HG02642 (cell line): ENCODE data around the gene DCD.
A peak's percentile ranks its signal among the peaks of the same experiment; 100 is the strongest.
"Not testable (repeated sequence)": the region's sequence is repeated elsewhere in the genome, so short reads cannot be mapped to it uniquely, and the experiment has no call there.

ENCODE experiments used
- ATAC-seq: cut with Tn5 transposase; IDR thresholded peaks from one replicate; pipeline ENCODE4 v1.9.1; 2021; ENCODE audit warnings: mild to moderate bottlenecking; ENCODE audit not compliant: unreplicated experiment, poor library complexity

Gene DCD, protein sequence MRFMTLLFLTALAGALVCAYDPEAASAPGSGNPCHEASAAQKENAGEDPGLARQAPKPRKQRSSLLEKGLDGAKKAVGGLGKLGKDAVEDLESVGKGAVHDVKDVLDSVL

DNA sequence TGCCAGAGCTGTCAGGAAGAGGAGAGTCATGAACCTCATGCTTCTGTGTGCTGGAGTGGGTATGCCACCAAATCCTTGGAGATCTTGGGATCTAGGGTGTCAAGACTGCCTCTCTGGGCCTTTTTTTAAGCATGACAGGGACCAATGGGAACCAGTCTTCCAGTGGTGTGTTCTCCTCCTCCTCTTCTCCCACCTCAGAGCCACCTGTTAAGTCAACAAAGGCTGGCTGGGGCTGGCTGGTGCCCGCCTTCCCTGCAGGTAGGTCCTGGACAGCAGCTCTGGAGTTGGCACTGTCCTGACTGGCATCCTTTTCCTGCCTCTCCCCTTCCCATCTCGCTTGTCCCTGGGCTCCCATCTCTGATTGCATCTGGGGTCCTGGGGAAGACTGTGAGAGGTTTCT, at the start of gene DCD:
DCD (minus strand) TSS at position 101 of the 400 bp plus-strand sequence; CDS start at position 39, 62 bp downstream.
- ATAC-seq, result no peak

DNA sequence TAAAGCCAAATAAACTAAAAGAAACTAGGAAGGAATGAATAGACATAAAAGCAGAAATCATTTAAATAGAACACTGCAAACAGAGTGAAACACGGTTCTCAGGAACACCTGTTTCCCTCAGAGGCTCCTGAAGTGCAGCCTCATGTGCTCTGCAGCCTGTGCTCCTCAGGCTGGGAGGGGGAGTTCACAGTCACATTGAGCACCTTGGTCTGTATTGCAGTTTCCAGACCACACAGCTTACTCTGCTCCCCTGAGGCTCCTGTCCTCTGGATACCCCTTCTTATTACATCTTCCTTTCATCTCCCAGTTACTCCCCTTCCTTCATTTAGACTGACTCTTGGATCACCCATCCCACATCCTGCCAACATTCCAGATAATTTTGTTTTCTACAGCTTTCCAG, 49.7 kb upstream of the DCD start:
- ATAC-seq, result no peak

DNA sequence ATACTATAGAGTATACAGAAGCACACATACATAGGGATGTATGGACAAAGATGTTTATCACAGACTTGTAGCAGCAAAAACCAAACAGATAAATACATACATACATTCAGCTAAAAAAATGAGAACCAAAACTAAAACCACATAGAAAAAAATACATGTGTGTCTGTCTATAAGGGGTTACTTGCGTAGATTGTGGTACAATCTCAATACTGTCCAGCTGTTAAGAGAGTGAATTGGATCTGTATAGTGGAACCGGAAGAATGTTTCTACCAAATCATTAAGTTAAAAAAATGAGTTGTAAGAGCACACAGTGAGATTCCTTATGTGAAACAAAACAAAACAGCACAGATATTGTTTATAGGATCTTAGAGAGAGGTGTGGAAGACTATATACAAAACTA, 44.2 kb upstream of the DCD start:
- no peak for ATAC-seq

DNA sequence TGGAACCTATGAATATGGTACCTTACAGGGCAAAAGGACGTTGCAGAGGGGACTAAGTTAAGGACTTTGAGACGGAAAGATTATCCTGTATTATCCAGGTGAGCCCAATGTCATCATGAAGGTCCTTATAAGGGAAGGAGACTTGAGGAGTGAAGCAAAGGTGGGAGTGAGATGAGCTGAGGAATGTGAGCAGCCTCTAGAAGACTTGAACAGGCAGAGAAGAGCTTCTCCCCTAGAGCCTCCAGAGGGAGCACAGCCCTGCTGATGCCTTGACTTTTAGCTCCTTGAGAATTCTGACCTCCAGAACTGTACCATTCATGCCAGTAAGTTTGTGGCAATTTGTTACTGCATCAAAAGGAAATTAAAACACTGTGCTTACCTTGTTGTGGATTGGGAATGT, 41.8 kb upstream of the DCD start:
- no peak for ATAC-seq

DNA sequence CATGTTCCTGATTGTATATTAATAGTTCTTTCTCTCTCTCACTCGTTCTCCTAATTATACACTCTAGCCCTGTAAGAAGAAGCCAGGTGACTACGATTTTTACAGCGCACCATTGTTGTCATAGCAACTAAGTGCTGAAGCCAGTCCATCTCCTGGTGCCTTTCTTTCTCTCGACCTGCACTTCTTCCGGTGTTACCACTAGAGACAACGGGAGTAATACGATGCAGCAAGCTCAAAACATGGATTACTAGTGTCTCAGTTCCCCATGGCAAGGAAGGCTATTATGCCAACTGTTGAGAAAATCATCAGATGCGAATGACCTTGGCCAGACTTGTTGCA, 40.8 kb upstream of the DCD start:
- no peak for ATAC-seq

DNA sequence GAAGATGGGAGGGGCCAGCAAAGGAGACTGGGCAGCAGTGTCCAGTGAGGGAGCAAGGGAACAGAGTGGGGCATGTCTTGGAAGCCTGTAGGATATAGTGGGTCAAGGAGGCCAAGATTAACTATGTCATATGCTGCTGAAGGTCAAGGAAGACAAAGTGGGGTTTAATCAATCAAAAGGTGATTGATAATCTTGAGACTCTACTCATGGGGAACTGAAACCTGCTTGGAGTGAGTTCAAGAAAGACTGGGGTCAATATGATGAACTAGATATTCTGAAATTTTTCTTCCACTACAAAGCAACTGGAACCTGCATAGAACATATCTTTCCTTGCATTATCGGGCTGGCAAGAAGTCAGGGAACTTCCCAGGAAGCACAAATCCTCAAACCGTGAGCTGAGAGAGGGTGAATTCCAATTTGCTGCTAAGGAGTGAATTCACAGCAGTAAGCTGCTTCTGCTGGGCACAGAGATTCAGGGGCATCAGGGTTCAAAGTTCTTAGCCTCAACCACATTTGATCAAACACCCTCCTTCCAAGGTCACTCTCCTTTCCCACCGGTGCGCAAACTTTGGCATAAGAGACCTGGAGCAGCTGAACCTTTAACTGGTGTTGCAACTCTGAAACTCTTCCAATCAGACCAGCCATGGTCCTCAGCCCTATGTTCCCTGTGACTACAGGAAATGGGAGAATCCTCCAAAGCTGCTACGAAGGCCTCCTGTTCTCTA, 40.3 kb upstream of the DCD start:
- no peak for ATAC-seq

DNA sequence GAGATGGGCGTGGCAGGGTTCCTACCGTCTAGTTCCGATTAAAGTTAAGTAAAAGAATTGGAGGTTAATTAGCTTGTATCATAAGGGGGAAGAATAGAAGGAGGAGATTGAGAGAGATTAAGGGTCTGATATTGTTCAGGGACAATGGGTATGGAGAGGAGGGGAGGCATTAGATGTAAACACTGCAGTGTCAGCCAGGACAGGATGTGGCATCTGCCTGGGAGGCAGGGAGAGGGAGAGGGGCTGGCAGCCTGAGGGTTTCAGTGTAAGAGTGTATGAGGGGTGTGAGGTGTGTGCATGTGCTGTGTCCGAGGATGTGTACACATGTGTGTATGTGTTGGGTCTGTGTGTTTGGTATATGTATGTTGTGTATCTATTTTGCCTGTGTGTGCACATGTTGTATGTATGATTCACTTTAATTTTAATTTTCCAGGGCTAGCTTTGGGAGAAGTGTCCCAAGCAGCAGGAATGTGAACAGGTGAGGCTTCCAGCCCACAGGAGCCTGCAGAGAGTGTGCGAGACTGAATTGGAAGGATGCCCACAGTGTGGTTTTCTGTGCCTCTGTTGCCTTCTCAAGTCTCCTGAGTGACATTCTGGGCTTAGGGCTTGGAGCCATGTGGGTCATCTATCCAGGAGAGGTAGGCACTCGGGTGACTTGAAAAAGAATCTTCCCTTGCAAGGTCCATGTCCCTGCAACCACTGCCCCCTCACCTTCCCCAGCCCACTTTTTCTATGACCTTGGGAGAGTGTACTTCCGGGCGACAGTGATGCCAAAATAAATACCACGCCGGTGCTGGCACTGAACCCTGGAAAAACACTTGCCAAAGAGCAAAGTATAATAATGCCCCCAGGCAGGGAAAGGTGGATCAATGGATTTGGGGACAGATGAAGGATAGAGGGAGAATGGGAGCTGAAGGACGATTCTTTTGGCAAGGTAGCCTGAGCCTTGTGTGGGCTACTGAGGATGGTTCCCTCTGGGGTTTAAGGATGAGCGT, 36.8 kb upstream of the DCD start:
- no peak for ATAC-seq

DNA sequence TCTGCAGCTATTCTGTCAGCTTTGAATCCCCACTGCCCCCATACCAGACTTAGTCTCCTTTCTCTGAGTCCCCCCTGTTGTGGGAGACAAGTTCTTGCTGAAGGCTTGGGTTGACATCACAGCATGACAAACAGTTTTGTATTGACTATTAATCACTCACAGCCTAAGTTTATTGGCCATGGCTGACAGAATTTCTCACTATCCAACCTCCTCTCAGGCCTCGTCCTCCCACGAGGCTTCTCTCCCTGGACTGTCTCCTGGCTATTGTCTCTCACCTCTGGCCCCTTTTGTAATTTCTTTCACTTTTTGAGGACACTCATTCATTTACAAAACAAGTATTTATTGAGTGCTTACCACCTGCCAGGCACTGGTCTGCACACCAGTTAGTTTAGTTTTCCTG, 35.2 kb upstream of the DCD start:
- ATAC-seq, result no peak

DNA sequence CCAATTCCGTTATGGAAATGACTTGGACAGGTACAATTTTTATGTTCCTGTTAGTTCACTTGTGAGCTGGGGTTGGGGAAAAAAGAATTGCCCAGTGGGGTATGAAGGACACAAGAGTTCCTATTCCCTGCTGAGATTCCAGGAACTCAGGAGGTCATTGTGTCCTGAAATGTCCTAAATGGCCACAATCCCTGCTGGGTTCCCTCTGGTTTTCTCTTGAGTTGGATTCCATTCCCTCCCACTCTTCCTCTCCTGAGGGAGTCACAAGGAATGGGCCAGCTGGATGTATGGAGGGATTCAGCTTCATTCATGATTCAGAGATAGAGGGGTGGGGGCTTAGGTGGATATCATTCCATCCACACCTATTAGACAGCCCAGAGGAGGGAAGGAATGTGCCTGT, 34.5 kb upstream of the DCD start:
- no peak for ATAC-seq

DNA sequence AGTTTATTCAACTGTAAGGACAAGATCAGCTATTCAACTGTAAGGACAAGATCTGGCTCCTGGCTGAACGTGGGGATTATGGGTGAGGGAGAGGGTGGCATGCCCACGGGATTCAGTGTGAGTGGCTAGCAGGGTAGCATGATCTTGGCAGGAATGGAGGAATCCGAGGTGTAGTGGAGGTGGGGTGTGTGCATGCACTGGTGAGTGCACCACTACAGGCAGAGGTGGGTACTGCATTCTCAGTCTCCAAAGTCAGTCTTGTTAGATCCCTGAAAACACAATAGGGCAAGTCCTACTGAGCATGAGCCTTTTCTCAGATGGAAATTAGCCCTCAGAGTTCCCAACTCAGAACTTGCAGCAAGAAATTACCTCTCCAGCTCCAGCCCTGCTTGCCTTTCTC, 32.2 kb upstream of the DCD start:
- ATAC-seq, result no peak

DNA sequence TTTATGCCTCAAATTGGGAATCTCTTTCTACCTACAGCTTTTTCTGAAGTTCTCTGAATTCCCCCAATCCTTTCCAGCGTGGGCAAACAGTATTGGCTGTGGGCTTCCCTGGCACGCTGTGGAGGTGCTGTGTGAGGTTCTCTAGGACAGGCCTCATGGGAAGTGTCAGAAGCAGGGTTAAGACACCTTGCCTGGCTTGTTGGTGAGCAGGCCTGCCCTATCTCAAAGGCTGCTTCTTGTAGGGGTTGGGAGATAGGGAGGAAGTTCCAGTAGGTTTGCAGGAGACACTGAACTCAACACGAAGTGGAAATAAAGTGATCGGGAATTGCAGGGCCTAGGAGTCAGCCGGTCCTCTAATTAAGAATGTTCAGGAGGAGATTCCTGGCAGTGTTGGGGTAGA, 30.0 kb upstream of the DCD start:
- ATAC-seq, result no peak

DNA sequence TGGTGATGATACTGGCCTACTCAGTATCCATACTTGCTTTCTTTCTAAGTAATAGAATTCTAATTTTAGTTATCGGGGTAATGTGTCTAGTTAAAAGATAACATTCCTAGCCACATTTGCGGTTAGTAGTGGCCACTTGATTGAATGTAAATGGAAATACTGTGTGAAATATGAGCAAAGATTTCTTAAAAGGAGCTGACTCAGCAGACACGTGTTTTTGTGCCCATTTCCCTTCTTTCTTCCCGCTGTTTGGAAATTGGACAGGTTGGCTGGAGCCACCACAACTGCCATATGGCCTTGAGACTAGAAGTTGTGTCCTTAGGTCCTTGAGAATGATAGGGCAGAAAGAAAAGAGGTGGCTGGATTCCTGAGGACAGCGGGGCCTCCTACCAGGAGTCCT, 19.8 kb upstream of the DCD start:
- ATAC-seq, result no peak

DNA sequence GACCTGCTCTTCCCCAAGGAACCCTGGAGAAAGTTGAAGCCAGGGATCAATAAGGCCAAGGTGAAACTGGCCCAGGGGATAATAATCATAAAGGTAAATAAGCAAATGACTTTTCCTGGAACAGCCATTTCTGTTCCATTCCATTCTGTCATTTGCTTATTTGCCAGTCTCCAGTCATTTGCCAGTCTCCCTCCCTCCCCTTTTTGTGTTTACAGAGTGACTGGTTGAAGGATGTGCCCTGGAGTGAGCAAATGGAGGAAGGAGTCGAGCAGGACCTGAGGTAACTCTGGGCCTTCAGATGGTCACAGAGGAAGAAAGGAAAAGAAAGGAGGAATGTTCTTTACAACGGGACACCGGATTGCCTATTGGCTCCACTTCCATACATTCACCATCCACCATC, 17.8 kb upstream of the DCD start:
- ATAC-seq, result no peak

DNA sequence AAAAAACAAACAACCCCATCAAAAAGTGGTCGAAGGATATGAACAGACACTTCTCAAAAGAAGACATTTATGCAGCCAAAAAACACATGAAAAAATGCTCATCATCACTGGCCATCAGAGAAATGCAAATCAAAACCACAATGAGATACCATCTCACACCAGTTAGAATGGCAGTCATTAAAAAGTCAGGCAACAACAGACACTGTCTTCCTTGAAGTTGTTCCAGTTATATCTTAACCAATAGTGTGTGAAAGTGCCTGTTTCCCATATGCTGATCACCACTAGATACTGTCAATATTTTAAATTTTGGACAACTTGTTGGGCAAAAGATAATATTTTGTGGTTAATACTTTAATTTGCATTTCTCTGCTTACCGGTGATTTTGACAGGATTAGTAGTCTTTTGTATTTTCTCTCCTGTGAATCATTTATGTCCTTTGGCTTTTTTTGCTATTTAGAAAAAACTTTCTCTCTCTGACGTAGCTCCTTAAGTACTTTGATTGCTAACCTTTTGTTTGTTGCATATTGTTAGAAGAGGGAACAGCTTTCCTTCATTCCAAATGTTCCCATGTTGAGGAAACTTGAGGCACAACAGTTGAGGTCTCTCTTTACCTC, 17.0 kb upstream of the DCD start:
- ATAC-seq, result not testable (repeated sequence)

DNA sequence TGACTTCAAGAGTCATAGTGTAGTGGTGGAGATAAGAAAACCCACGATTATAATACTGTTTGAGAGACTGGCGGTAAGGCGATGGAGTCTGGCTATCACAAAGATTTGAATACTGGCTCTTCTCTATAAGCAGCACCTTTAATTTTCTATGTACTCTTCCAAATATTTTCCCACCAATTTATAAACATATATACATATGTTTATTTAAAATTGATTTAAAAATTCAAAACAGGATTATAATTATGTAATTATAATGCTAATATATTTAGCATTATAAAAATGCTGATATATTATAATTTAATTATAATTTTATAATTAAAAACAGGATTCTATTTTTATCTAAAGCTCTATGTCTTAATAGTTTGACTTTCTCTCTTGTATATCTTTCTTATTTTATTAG, 15.4 kb upstream of the DCD start:
- ATAC-seq, result no peak

DNA sequence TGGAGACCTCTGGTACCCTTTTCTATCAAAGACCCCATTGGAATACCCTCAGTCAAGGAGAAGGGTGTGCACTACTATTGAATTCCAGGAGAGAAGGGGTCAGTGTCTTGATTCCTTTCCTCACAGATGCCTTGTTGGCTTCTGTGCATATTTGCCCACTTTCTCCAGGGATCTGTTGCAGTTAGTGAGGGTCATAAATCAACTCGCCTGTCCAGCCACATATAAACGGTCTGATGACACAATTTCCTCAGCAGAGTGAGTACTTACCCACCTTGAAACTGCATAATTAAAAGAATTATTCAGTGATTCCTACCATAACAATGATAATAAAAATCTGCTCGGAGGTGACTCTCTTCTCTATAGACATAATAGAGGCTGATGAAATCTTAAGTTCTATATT, 13.9 kb upstream of the DCD start:
- ATAC-seq, result no peak

DNA sequence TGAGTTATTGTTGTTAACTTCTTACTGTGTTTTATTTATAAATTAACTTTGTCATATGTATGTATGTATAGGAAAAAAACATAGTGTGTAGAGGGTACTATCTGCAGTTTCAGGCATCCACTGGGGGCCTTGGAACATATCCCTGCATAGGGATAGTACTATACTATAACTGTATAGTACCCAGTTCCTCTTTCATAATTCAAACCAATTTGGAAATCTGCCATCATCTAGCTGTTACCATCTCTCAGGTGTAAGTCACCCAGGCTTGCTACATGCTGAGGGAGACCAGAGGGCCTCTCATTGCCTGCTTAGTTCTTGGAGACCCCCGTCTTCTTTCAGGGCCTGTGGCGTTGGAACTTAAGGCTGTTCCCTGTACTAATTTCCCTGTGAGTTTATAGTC, 12.9 kb upstream of the DCD start:
- ATAC-seq, result no peak

DNA sequence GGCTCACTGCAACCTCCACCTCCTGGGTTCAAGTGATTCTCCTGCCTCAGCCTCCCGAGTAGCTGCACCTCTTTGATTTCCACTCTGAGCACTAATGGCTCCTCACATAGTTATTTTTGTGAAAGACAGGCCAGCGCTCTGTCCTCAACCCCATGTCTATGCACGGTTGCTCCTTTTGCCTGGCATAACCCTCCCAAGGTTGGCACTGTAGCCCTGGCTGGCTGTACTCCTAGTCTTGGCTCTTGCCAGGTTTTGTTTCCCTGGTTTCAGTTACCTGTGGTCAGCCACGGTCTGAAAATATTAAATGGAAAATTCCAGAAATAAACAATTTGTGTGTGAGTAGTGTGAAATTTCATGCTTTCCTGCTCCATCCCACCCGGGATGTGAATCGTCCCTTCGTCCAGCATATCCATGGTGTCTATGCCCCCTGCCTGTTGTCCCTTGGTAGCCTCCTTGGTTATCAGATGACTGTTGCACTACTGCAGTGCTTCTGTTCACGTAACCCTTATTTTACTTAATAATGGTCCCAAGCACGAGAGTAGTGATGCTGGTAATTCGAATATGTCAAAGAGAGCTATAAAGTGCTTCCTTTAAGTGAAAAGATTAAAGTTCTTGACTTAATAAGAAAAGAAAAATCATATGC, 12.3 kb upstream of the DCD start:
- no peak for ATAC-seq

DNA sequence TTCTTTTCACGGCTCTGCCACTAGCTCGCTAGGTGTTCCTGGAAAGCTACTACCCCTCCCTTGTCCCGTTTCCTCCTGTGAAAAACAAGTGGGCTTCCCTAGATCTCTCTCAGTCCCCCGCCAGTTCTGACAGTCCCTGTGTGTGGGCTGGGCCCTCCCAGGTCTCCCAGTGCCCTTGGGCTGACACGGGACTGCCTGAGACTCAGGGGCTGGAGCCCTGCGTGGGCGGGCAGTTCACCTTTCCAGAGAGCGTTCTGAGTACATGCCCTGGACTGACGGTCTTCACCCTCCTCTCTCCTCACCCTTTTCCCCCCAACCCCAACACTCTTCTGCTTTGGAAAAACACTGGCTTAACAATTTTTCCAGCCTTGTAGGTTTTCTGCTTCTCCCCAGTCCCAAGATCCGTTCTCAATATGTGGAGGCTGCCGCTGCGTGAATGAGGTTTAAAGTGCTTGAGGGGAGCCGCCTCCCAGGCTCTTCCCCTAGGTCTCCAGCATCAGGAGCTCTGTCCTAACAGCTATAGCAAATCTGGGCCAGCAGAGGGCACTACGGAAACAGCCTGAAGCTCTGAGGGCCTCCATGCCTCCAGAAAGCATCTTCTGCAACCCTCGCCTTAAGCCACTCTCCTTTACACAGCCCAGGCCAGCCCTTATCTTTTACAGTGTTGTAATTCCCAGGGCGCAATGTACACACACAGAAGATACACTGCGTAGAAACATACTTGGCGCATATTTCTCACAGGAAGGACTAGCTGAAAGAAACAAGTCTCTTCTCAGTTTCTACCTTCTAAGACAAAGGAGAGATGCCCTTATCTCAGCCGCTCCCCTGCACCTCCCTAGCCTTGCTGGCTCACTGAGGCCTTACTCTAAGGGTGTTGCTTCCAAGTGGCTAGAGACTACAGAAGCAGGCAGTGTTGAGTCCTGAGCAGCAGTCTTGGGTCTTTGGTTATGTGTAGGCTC, 10.4 kb upstream of the DCD start:
- ATAC-seq, result peak; percentile 77
